Activated T-helper 2 cell treated with anti-CD3 and anti-CD28 coated beads, Interferon-gamma antibody, Interleukin-2, Interleukin-4, amounts not matched to agents 10 μg/mL and 5 μg/mL and 100 μg/mL, durations not matched to agents 14 hours and 24 hours and 36 hours (primary cell): Measurements from ENCODE around the gene TMEM214. TPM values are rescaled to one million over a fixed set of nuclear protein-coding genes. Genes with fewer than 3 reads are reported as not detected.

Experiments used
- DNase-seq: peaks from one replicate; pipeline ENCODE4 v3.0.0; 2021; ENCODE audit warnings: low spot score
- H3K27ac Mint-ChIP-seq: one replicate; pipeline ENCODE4 v1.8.0; 2021; ENCODE audit warnings: mixed read lengths
- H3K27me3 Mint-ChIP-seq: one replicate; pipeline ENCODE4 v1.8.0; 2021; ENCODE audit warnings: low read depth, mixed read lengths
- H3K36me3 Mint-ChIP-seq: one replicate; pipeline ENCODE4 v1.8.0; 2021; ENCODE audit warnings: low read depth, mixed read lengths
- H3K4me1 Mint-ChIP-seq: one replicate; pipeline ENCODE4 v1.8.0; 2021; ENCODE audit warnings: low read depth, mixed read lengths
- H3K4me3 Mint-ChIP-seq: one replicate; pipeline ENCODE4 v1.8.0; 2021; ENCODE audit warnings: low read depth, mild to moderate bottlenecking, moderate library complexity, mixed read lengths
- H3K9me3 Mint-ChIP-seq: one replicate; pipeline ENCODE4 v1.8.0; 2021; ENCODE audit warnings: mixed read lengths
- intact Hi-C: fragments of 100-400 bp; cut with micrococcal nuclease; formaldehyde crosslinking; loops from one replicate; pipeline ENCODE4 v1.15.1; 2023
- total RNA-seq: library from RNA; stranded (reverse); gene quantifications from 2 replicates; pipeline ENCODE4 v1.2.3, GENCODE V29; 2022

TMEM214 gene
- total RNA-seq, 1 donor from 2014 or later, result 102 TPM

DNA sequence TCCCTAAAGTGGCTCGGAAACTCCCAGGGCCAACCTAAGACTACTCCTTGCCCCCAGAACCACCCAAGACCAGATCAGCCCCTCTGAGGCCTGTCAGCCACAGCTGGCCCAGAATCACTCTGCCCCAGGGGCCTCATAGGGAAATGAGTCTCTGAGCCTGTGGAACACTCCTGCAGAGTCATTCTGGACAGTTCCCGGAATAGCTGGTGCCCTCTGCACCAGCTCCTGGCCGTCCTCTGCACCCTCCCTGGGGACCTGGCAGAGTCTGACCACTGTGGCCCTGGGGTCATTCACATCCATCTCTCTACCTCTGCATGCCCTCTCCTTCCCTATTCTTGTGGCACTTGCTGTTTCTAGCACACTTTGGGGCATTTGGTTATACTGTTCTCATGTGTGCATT, 14.6 kb upstream of the TMEM214 start:
- no peaks in the 10 kb centered on the region for H3K36me3 Mint-ChIP-seq

DNA sequence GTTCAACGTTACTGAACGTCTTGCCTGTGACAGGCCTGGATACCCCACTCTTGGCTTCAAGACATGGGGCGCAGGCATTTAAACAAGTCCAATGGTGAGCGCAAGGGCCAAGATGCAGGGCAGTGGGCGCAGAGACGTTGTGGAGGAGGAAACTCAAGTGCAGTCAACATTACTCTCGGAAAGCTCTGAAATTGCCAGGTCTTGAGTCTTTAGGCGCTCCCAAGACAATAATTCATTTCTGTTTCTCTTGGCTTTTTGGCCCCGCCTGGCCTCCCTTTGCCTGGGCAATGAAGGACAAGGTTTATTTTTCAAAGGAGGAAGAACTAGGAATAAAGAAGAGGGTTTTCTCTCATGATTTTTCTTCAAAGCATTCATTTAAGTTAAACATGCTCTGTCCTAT, 13.3 kb upstream of the TMEM214 start:
- DNase-seq, result no peak
- H3K36me3 Mint-ChIP-seq, result no peaks in the 10 kb centered on the region
- intact Hi-C loops, result loop anchor here (5.0 kb wide), 1 partner anchor 172 kb away; the partner anchor contains the start of gene DPYSL5
- no peak overlapping the region for H3K4me3 Mint-ChIP-seq
- H3K9me3 Mint-ChIP-seq, result no peaks in the 10 kb centered on the region
- H3K27me3 Mint-ChIP-seq, result no peaks in the 10 kb centered on the region
- peaks cover 4% of the 10 kb centered on the region for H3K4me1 Mint-ChIP-seq
- no peak overlapping the region for H3K27ac Mint-ChIP-seq

More for the DNA sequence above, 14.6 kb upstream of the TMEM214 start:
- intact Hi-C loops, result loop anchor here (5.0 kb wide), 1 partner anchor 171 kb away; the partner anchor contains the start of gene DPYSL5
- DNase-seq, result no peak
- no peaks in the 10 kb centered on the region for H3K9me3 Mint-ChIP-seq
- no peak overlapping the region for H3K4me3 Mint-ChIP-seq
- H3K27me3 Mint-ChIP-seq, result no peaks in the 10 kb centered on the region
- H3K4me1 Mint-ChIP-seq, result peaks cover 4% of the 10 kb centered on the region
- no peak overlapping the region for H3K27ac Mint-ChIP-seq

DNA sequence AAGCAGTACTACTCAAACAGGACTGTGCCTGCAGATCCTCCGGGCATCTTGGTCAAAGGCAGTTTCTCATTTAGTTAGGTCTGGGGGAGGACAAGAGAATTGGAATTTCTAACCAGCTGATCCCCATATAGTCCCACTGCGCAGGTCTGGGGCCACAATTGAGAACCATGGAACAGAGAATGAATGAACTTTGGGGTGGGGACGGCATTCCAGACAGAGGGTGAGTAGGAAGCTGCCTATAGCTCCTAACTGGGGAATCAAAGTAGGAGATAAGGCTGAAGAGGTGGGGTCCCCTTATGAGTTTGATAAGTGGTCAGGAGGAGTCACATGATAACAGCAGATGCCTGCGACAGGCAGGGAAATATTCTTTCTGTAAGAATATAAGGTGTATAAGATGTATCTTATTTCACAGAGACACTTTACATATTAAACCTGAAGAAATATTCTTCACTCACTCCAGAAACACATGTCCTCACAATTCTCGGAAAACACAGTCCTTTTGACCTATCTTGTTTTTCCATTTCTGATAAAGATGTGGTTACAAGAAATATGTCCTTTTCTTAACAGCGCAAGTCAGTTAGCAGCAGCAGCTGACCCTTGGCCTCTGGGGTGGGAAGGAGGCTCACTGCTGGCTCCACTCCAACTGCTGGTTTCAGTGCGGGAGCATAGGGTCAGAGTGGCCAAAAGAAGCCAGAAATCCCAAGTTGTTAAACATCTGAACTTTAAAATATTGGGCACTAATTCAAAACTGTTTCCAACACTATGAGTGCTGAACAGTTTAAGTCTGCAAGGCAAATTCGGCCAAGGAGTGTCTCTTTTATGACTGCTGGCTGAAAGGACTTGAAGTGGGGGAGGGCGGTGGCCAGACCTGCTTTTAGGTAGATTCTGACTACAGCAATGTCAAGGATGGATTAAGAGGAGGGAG, 12.6 kb upstream of the TMEM214 start:
- Mint-ChIP-seq H3K4me1 (peaks cover 4% of the 10 kb centered on the region), H3K27me3 (no peaks in the 10 kb centered on the region), H3K9me3 (no peaks in the 10 kb centered on the region), H3K36me3 (no peaks in the 10 kb centered on the region), H3K27ac (no peak overlapping the region), H3K4me3 (no peak overlapping the region)
- intact Hi-C loops, result loop anchor here (5.0 kb wide), 1 partner anchor 173 kb away; the partner anchor contains the start of gene DPYSL5
- DNase-seq, result no peak

DNA sequence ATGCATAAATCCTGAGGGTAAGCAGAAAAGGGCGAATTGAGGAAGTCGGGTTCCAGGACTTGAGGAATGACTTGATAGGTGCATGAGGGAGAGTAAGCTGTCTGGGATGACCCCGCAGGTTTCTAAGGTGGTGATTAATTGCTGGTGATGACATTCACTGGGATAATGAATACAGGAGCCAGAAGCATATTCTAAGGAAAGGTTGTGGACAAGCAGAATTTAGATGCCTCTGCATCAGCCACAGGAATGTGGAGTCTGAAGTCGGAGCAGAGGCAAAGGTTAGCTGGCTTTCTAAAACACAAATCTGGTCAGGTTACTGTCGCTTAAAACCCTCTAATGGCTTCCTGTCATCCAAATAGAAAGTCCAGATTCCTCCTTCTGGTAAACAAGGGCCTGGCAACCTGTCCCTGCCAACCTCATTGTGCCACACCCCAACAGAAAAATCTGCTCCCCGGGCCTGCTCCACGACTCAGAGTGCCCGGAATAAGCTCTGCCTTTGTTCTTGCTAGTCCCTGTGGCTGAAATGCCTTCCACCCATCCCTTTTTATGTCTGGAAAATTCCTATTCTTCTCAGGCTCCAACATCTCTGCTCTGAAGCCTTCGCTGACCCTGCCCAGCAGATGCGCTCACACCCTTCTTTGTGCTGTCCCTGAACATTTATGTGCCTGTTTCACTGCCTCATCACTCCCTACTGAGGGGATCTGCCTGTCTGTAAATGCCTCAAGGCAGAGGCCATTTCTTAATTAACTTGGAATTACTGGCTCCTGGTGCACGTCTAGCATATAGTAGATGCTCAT, 11.3 kb upstream of the TMEM214 start:
- intact Hi-C loops, result no loop called here
- H3K27ac Mint-ChIP-seq, result no peak overlapping the region
- no peaks in the 10 kb centered on the region for H3K9me3 Mint-ChIP-seq
- no peaks in the 10 kb centered on the region for H3K27me3 Mint-ChIP-seq
- H3K36me3 Mint-ChIP-seq, result no peaks in the 10 kb centered on the region
- DNase-seq, result no peak
- no peak overlapping the region for H3K4me3 Mint-ChIP-seq
- no peaks in the 10 kb centered on the region for H3K4me1 Mint-ChIP-seq

GRCh38 chr2:27023740-27024139, 9.0 kb upstream of the TMEM214 start:
- Mint-ChIP-seq H3K27ac (no peak overlapping the region), H3K9me3 (no peaks in the 10 kb centered on the region), H3K4me1 (peaks cover 2% of the 10 kb centered on the region), H3K4me3 (no peak overlapping the region), H3K27me3 (no peaks in the 10 kb centered on the region), H3K36me3 (peaks cover 9% of the 10 kb centered on the region)
- intact Hi-C loops, result no loop called here
- no peak for DNase-seq

GRCh38 chr2:27024188-27024587, 8.6 kb upstream of the TMEM214 start:
- no peak overlapping the region for H3K27ac Mint-ChIP-seq
- DNase-seq, result no peak
- intact Hi-C loops, result no loop called here
- no peaks in the 10 kb centered on the region for H3K9me3 Mint-ChIP-seq
- no peak overlapping the region for H3K4me3 Mint-ChIP-seq
- peaks cover 13% of the 10 kb centered on the region for H3K36me3 Mint-ChIP-seq
- H3K4me1 Mint-ChIP-seq, result peaks cover 2% of the 10 kb centered on the region
- no peaks in the 10 kb centered on the region for H3K27me3 Mint-ChIP-seq

- peaks cover 8% of the 10 kb centered on the region for H3K4me1 Mint-ChIP-seq
- no peaks in the 10 kb centered on the region for H3K9me3 Mint-ChIP-seq
- no peak for DNase-seq
- intact Hi-C loops, result no loop called here
- no peak overlapping the region for H3K4me3 Mint-ChIP-seq
- no peaks in the 10 kb centered on the region for H3K27me3 Mint-ChIP-seq
- no peak overlapping the region for H3K27ac Mint-ChIP-seq
- peaks cover 19% of the 10 kb centered on the region for H3K36me3 Mint-ChIP-seq
Observed at GRCh38 chr2:27024812-27025211, 8.0 kb upstream of the TMEM214 start.

- peaks cover 10% of the 10 kb centered on the region for H3K4me1 Mint-ChIP-seq
- intact Hi-C loops, result no loop called here
- H3K4me3 Mint-ChIP-seq, result no peak overlapping the region
- H3K27ac Mint-ChIP-seq, result no peak overlapping the region
- no peaks in the 10 kb centered on the region for H3K9me3 Mint-ChIP-seq
- peaks cover 20% of the 10 kb centered on the region for H3K36me3 Mint-ChIP-seq
- no peaks in the 10 kb centered on the region for H3K27me3 Mint-ChIP-seq
- DNase-seq, result no peak
Observed at GRCh38 chr2:27025281-27025800, 7.4 kb upstream of the TMEM214 start.

DNA sequence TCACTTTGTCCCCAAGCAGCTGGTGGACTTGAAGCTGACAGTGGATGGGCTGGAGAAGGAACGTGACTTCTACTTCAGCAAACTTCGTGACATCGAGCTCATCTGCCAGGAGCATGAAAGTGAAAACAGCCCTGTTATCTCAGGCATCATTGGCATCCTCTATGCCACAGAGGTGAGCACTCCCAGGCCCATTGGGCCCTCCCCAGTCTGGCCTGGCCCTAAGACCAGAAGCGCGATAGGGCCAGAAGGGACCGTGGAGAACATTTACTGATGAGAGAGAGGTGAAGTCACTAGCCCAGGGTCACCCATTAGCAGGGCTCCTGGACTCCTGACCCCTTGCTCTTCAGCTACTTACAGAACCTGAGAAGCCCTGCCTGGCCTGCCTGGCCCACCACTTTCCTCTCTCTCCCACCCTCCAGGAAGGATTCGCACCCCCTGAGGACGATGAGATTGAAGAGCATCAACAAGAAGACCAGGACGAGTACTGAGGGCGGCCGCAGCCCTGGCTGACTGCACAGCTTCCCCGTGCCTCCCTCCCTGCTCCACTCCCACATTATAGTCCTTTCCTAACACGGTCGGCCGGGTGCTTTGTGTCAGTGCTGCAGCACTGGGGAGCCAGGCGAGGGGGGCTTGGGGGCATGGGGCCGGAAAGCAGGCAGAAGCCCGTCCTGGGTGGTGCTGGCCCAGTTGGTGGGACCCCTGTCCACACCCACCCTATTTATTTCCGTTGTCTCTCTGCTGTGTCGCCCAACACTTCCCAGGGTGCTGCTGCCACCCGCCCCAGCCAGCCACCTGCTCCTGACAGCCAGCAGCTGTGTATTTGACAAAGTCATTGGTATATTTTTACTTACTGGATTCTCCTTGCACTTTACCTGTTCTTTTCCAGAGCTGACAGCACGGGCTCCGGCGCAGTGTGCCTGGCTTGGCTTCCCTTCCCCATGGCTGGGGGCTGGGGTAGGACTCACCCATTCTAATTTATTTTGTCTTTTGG, 6.6 kb upstream of the TMEM214 start:
- Mint-ChIP-seq H3K4me1 (peaks cover 12% of the 10 kb centered on the region), H3K36me3 (peaks cover 24% of the 10 kb centered on the region), H3K27ac (no peak overlapping the region), H3K9me3 (no peaks in the 10 kb centered on the region), H3K4me3 (no peak overlapping the region), H3K27me3 (no peaks in the 10 kb centered on the region)
- DNase-seq, result no peak
- intact Hi-C loops, result no loop called here

DNA sequence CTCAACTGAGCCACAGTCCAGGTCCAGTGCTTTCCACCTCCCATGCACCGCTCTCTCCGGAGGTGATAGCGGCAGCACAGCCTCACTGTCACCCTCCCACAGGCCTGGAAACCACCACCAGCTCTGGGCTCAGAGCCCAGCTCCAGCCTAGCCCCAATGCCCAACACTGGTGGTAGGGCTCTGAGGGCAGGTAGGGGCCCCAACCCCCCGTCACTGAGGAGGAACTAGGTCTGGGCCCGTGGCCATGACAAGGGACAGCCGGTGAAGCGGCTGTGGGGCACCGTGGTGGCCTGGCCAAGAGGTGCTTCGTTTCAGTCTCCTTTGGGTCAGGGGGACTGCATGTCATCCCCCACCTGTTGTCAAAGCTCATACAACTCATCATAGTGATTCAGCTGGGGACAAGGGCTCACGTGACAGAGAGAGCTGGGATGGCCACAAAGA, 5.5 kb upstream of the TMEM214 start:
- Mint-ChIP-seq H3K4me3 (no peak overlapping the region), H3K36me3 (peaks cover 32% of the 10 kb centered on the region), H3K27me3 (no peaks in the 10 kb centered on the region), H3K9me3 (no peaks in the 10 kb centered on the region), H3K27ac (no peak overlapping the region), H3K4me1 (peaks cover 20% of the 10 kb centered on the region)
- no peak for DNase-seq
- intact Hi-C loops, result no loop called here

DNA sequence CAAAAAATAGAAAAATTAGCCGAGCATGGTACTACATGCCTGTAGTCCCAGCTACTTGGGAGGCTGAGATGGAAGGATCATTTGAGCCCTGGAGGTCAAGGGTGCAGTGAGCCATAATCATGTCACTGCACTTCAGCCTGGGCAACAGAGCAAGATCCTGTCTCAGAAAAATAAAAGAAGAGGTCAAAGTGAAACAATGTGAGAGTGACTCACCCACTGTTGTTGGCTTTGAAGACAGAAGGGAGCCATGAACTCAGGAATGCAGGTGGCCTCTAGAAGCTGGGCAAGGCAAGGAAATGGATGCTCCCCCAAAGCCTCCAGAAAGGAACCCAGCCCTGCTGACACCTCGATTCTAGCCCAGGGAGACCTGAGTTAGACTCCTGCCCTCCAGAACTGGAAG, 3.7 kb upstream of the TMEM214 start:
- H3K4me1 Mint-ChIP-seq, result peaks cover 27% of the 10 kb centered on the region

More for the DNA sequence above, 3.7 kb upstream of the TMEM214 start:
- intact Hi-C loops, result no loop called here
- no peak for DNase-seq
- Mint-ChIP-seq H3K27me3 (no peaks in the 10 kb centered on the region), H3K27ac (no peak overlapping the region), H3K9me3 (no peaks in the 10 kb centered on the region), H3K36me3 (peaks cover 44% of the 10 kb centered on the region), H3K4me3 (no peak overlapping the region)
